ENCODE measurements around the gene INSM2.
A peak's percentile ranks its signal among the peaks of the same experiment; 100 is the strongest.

The INSM2 gene

GRCh38 chr14:35543006-35543405 lies 9.0 kb downstream of the INSM2 start:
- no peak for DNase-seq (ENCODE audit: low spot score)

- DNase-seq (ENCODE audit: low spot score): no peak
These were observed 15.6 kb downstream of the INSM2 start for GRCh38 chr14:35549551-35549950.

- DNase-seq (ENCODE audit: low spot score): no peak
These were observed 17.1 kb downstream of the INSM2 start for GRCh38 chr14:35551081-35551480.

GRCh38 chr14:35553808-35554207 lies 19.8 kb downstream of the INSM2 start:
- no peak for DNase-seq (ENCODE audit: low spot score)

- DNase-seq (ENCODE audit: low spot score): no peak
These were observed 22.6 kb downstream of the INSM2 start for GRCh38 chr14:35556548-35556947.

- no peak for DNase-seq (ENCODE audit: low spot score)
These were observed 23.3 kb downstream of the INSM2 start for GRCh38 chr14:35557221-35557747.

DNA sequence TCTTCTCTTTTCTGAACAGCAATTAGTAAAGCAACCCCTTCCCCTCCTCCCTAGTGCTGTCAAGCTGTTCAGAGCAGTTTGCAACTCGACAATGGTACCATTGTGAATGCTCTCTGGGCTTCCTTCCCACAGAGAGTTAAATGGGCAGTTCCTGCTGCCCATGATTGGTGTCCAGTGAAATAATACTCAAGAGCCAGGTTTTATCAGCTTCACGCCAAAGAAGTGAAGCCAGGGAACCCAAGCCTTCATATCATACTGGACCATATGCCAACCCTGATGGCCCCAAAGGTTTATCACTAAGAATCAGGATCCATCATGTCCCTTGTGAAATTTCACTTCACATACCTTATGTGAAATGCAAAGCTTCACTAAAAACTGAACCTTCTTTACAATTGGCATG lies 24.7 kb downstream of the INSM2 start:
- DNase-seq (ENCODE audit: low spot score): peak; percentile 56

DNA sequence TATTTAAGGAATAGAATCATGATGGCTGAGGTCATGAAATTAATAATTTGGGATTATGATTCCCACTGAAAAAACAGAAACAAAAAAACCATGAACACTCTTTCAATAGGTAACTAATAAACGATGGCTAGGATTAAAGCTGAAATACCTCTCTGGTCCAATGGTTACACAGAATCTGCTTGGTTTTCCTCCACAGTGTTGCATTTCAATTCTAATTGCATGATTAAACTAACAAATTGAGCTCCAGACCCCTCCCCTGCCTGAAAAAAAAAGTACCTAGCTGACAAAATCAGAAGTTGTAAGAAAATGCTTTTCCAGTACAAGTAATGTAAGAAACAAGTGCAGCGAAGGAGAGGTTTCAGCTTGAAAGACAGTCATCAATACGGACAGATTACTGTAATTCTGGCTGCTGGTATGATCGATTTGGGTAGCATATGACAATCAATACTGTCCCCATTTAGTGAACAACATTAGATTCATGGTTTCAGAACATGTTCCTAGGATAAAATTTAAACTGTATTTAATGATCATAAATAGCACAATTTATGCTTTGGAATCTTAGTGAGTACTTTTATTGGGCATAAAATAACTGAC lies 32.0 kb downstream of the INSM2 start:
- no peak for DNase-seq (ENCODE audit: low spot score)

DNA sequence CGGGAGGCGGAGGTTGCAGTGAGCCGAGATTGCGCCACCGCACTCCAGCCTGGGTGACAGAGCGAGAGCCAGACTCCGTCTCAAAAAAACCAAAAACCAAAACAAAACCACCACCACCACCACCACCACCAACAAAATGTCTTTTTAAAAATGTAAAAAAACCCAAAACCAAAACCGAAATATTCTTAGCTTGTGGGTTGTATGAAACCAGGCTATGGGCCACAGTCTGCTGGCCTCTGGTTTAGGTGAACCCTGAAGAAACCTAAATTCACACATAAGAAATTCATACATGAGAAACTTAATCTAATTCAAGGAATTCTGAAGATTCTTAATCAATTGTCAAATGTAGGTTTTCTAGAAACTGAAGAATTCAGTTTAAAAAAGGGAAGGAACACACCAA lies 37.6 kb downstream of the INSM2 start:
- DNase-seq (ENCODE audit: low spot score): no peak

GRCh38 chr14:35573911-35574310 lies 39.9 kb downstream of the INSM2 start:
- DNase-seq (ENCODE audit: low spot score): no peak

DNA sequence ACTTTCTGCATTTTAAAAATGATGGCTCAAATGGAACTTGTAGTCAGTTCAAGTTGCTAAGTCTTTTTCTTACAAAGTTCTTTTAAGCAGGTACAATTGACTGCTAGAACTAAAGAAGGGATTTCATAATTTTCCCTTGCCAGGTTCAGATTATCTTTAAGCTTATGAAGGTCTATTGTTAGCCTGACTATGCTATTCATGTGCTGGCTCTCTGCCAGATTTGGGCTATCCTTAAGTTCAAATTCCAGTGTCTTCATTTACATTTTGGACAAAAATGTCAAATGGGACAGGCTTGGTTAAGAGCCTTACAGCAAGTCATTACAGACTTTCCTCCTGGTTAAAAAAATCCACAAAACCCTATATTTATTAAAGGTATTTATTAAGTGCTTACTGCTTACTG lies 42.3 kb downstream of the INSM2 start:
- no peak for DNase-seq (ENCODE audit: low spot score)

- no peak for DNase-seq (ENCODE audit: low spot score)
These were observed 42.9 kb downstream of the INSM2 start for GRCh38 chr14:35576856-35577255.

- no peak for DNase-seq (ENCODE audit: low spot score)
These were observed 44.2 kb downstream of the INSM2 start for GRCh38 chr14:35578135-35578534.

DNA sequence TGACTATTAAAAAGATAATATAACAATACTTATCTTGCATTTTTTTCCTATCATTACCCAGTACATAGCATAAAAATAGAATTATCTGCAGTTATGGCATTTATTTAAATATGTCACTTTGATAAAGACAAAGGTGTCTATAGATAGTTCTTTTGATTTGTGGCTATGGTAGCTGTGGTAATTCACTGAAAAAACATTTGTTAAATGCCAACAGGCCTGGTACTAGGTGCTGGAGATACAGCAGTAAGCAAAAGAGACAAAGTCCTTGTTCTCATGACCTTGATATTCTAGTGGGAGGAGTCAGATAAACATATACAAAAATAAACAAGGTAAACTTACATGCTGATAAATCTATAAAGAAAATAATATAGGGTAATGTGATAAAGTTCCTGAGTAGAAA lies 44.7 kb downstream of the INSM2 start:
- no peak for DNase-seq (ENCODE audit: low spot score)

Measured in COLO829 (cell line).